ENCODE data around the gene TULP3.

TULP3 gene

GRCh38 chr12:2902272-2902880 lies 11.7 kb downstream of the TULP3 start:
- H3K9me3 ChIP-seq (ENCODE audit: control insufficient read depth, insufficient read depth, low read depth, low read length), result no peaks in the 10 kb centered on the region
- no peaks in the 10 kb centered on the region for H3K4me1 ChIP-seq (ENCODE audit: control insufficient read depth, insufficient read depth, low read length)
- CTCF ChIA-PET, result interaction anchor here (2.0 kb wide), 1 partner anchor 18 kb away, joined by 4 read pairs; no protein-coding TSS in a partner anchor
- H3K36me3 ChIP-seq (ENCODE audit: control insufficient read depth in 2 of 2, insufficient read depth in 1 of 2, low read length in 2 of 2), result peaks cover 0 to 3% of the 10 kb centered on the region in 2 experiments; a peak in 1 of 3 replicates
- no peak overlapping the region for H3K27ac ChIP-seq (ENCODE audit: extremely low read depth, low read depth, low read length)
- POLR2A ChIA-PET, result no interaction called here
- H3K4me3 ChIP-seq (ENCODE audit: low read depth, low read length), result no peak overlapping the region
- TF ChIP-seq ZSCAN4 (tag by site-specific recombination; IDR thresholded peaks at IDR 0.05) (no peak), IKZF3 (tag by site-specific recombination; IDR thresholded peaks at IDR 0.05) (peak; percentile 84), FEZF1 (tag by site-specific recombination; IDR thresholded peaks at IDR 0.05) (0 out of 2 replicates have a peak, but pooled peaks have one; percentile 16), ZNF488 (tag by site-specific recombination; IDR thresholded peaks at IDR 0.05) (no peak), ZSCAN23 (tag by site-specific recombination; IDR thresholded peaks at IDR 0.05) (no peak), ZNF239 (tag by site-specific recombination; IDR thresholded peaks at IDR 0.05) (no peak), ZIC2 (tag by site-specific recombination; IDR thresholded peaks at IDR 0.05) (peak; percentile 93), ZNF610 (tag by site-specific recombination; IDR thresholded peaks at IDR 0.05; ENCODE audit: borderline replicate concordance) (no peak), ZNF174 (tag by site-specific recombination; IDR thresholded peaks at IDR 0.05) (no peak), PRDM1 (tag by site-specific recombination; IDR thresholded peaks at IDR 0.05) (peak; percentile 53; the same call in 1 of the 2 replicates), ZBTB44 (tag by site-specific recombination; IDR thresholded peaks at IDR 0.05) (peak; percentile 94), HOXD13 (CRISPR knock-in tag; IDR thresholded peaks at IDR 0.05; ENCODE audit: borderline replicate concordance) (no peak), ZNF658 (tag by site-specific recombination; IDR thresholded peaks at IDR 0.05) (no peak), ZNF473 (tag by site-specific recombination; IDR thresholded peaks at IDR 0.05) (no peak), ZNF501 (tag by site-specific recombination; IDR thresholded peaks at IDR 0.05) (no peak), SCRT2 (tag by site-specific recombination; IDR thresholded peaks at IDR 0.05) (0 out of 2 replicates have a peak, but pooled peaks have one; percentile 22), PRDM2 (tag by site-specific recombination; IDR thresholded peaks at IDR 0.05; ENCODE audit: borderline replicate concordance) (no peak), ZNF692 (tag by site-specific recombination; IDR thresholded peaks at IDR 0.05) (no peak), OSR2 (tag by site-specific recombination; IDR thresholded peaks at IDR 0.05) (peak; percentile 98), ZEB2 (tag by site-specific recombination; IDR thresholded peaks at IDR 0.05) (peak; percentile 44; the same call in 1 of the 2 replicates), TRIM28 (IDR thresholded peaks at IDR 0.05; ENCODE audit: borderline replicate concordance, low read length) (peak; percentile 96), PRDM6 (tag by site-specific recombination; IDR thresholded peaks at IDR 0.05) (peak; percentile 67), MYNN (tag by site-specific recombination; IDR thresholded peaks at IDR 0.05; ENCODE audit: borderline replicate concordance) (no peak), ZFP37 (tag by site-specific recombination; IDR thresholded peaks at IDR 0.05) (no peak), ZNF114 (tag by site-specific recombination; IDR thresholded peaks at IDR 0.05) (no peak), ZNF324 (tag by site-specific recombination; IDR thresholded peaks at IDR 0.05) (no peak)
